SK-N-SH (cell line): ENCODE measurements around the gene UPP2. TPM values are rescaled to one million over a fixed set of nuclear protein-coding genes. Genes with fewer than 3 reads are reported as not detected.

Experiments
- CTCF ChIA-PET: fragments of 300-600, 350-600 bp; formaldehyde crosslinking; extraction: SDS; loops from one replicate; lab custom pipeline; 2021; lab: Yijun Ruan, JAX
- POLR2A ChIA-PET: fragments of 350-600 bp; sonication (Branson Sonifier 250); formaldehyde crosslinking; extraction: SDS; loops from one replicate; lab custom pipeline; 2020; ENCODE audit warnings: antibody characterized with exemption, inconsistent platforms; lab: Yijun Ruan, JAX
- DNase-seq: peaks from one replicate; pipeline ENCODE4 v3.0.0; 2012
- H2AFZ ChIP-seq: fragments of 200-600 bp; sonication (generic); 2 replicates; pipeline ENCODE4 v1.8.1; 2016; ENCODE audit warnings: antibody characterized with exemption, mild to moderate bottlenecking, low read depth
- H3F3A ChIP-seq: fragments of 200-600 bp; sonication (generic); replicated peaks from 2 replicates; pipeline ENCODE3; 2016; ENCODE audit warnings: antibody characterized with exemption, mild to moderate bottlenecking; ENCODE audit not compliant: insufficient read depth
- H3K27ac ChIP-seq, 2 experiments: fragments of 200-500 bp in 1 of 2; fragments of 200-600 bp in 1 of 2; sonication (Bioruptor generic) in 1 of 2; sonication (generic), shearing (Covaris generic) in 1 of 2; 2 replicates each; pipeline versions ENCODE4 v1.5.1 to v1.6.1; 2014 to 2016; ENCODE audit warnings: low read depth in 2 of 2, inconsistent platforms in 1 of 2, low read length in 1 of 2, mild to moderate bottlenecking in 1 of 2, mixed read lengths in 1 of 2
- H3K27me3 ChIP-seq: fragments of 200-600 bp; sonication (generic), shearing (Covaris generic); 2 replicates; pipeline ENCODE4 v1.6.1; 2016; ENCODE audit warnings: mixed run types; ENCODE audit not compliant: insufficient read depth
- H3K36me3 ChIP-seq, 2 experiments: fragments of 200-500 bp in 1 of 2; fragments of 200-600 bp in 1 of 2; sonication (Bioruptor generic) in 1 of 2; sonication (generic) in 1 of 2; replicated peaks in 1 of 2; 2 replicates each; pipeline versions ENCODE3 to v1.5.1; 2014 to 2016; ENCODE audit warnings: low read length in 1 of 2, mild to moderate bottlenecking in 1 of 2; ENCODE audit not compliant: insufficient read depth in 2 of 2, control insufficient read depth in 1 of 2
- H3K4me1 ChIP-seq, 2 experiments: fragments of 200-500 bp in 1 of 2; fragments of 200-600 bp in 1 of 2; sonication (Bioruptor generic) in 1 of 2; sonication (generic), shearing (Covaris generic) in 1 of 2; 2 replicates each; pipeline versions ENCODE4 v1.5.1 to v1.6.1; 2014 to 2016; ENCODE audit warnings: low read depth in 1 of 2, low read length in 1 of 2, mixed run types in 1 of 2; ENCODE audit not compliant: insufficient read depth in 2 of 2, control insufficient read depth in 1 of 2
- H3K4me2 ChIP-seq: fragments of 200-600 bp; sonication (generic), shearing (Covaris generic); 2 replicates; pipeline ENCODE4 v1.6.1; 2017; ENCODE audit warnings: mixed run types
- H3K4me3 ChIP-seq, 2 experiments: fragments of 200-500 bp in 1 of 2; fragments of 200-600 bp in 1 of 2; sonication (Bioruptor generic) in 1 of 2; sonication (generic), shearing (Covaris generic) in 1 of 2; 2 replicates each; pipeline versions ENCODE4 v1.5.1 to v1.8.1; 2014 to 2016; ENCODE audit warnings: low read depth in 2 of 2, inconsistent platforms in 1 of 2, low read length in 1 of 2, mild to moderate bottlenecking in 1 of 2, mixed read lengths in 1 of 2, moderate library complexity in 1 of 2
- H3K79me2 ChIP-seq: fragments of 200-600 bp; sonication (generic); 2 replicates; pipeline ENCODE4 v1.8.1; 2017; ENCODE audit warnings: mild to moderate bottlenecking; ENCODE audit not compliant: insufficient read depth
- H3K9ac ChIP-seq: fragments of 200-600 bp; sonication (generic); 2 replicates; pipeline ENCODE4 v1.6.1; 2017; ENCODE audit warnings: mixed run types
- H3K9me2 ChIP-seq: fragments of 200-600 bp; sonication (generic); 2 replicates; pipeline ENCODE4 v1.6.1; 2017; ENCODE audit warnings: mixed run types
- H3K9me3 ChIP-seq: fragments of 200-600 bp; sonication (generic); 2 replicates; pipeline ENCODE4 v1.6.1; 2017; ENCODE audit warnings: mixed run types, mild to moderate bottlenecking, moderate library complexity
- H4K20me1 ChIP-seq: fragments of 200-600 bp; sonication (generic); 2 replicates; pipeline ENCODE4 v1.6.1; 2017; ENCODE audit warnings: mild to moderate bottlenecking, mixed run types; ENCODE audit not compliant: insufficient read depth
- EP300 ChIP-seq, 2 experiments: IDR thresholded peaks; 2 replicates each; pipeline versions ENCODE4 v1.4.0 to v1.6.1; 2012; ENCODE audit warnings: borderline replicate concordance in 1 of 2, low read depth in 1 of 2, low read length in 1 of 2
- FOXJ3 ChIP-seq: sonication (generic); formaldehyde crosslinking; IDR thresholded peaks from 2 replicates; pipeline ENCODE4 v1.5.1; 2020; ENCODE audit warnings: mild to moderate bottlenecking, missing genetic modification reagents
- FOXM1 ChIP-seq: IDR thresholded peaks from 2 replicates; pipeline ENCODE4 v1.4.0; 2012; ENCODE audit warnings: low read depth, mild to moderate bottlenecking
- GATA2 ChIP-seq: sonication (generic); formaldehyde crosslinking; IDR thresholded peaks from 2 replicates; pipeline ENCODE4 v1.5.0; 2020; ENCODE audit warnings: mild to moderate bottlenecking, missing genetic modification reagents
- NFIC ChIP-seq: IDR thresholded peaks from 2 replicates; pipeline ENCODE4 v1.4.0; 2012; ENCODE audit warnings: borderline replicate concordance
- NRF1 ChIP-seq: IDR thresholded peaks from 2 replicates; pipeline ENCODE4 v1.6.1; 2012; ENCODE audit warnings: low read depth, mild to moderate bottlenecking, low read length
- POLR2AphosphoS5 ChIP-seq: IDR thresholded peaks from 2 replicates; pipeline ENCODE4 v1.6.1; 2012; ENCODE audit warnings: low read depth, low read length
- RXRA ChIP-seq: IDR thresholded peaks from 2 replicates; pipeline ENCODE4 v1.4.0; 2012; ENCODE audit warnings: low read depth, mild to moderate bottlenecking, borderline replicate concordance
- SIN3A ChIP-seq: IDR thresholded peaks from 2 replicates; pipeline ENCODE4 v1.6.1; 2012; ENCODE audit warnings: low read depth, mild to moderate bottlenecking, low read length, moderate library complexity, borderline replicate concordance
- TCF12 ChIP-seq: IDR thresholded peaks from 2 replicates; pipeline ENCODE4 v1.4.0; 2012
- TEAD4 ChIP-seq: IDR thresholded peaks from 2 replicates; pipeline ENCODE4 v1.4.0; 2012; ENCODE audit warnings: mild to moderate bottlenecking, borderline replicate concordance; ENCODE audit not compliant: insufficient read depth
- WGBS: methylation state at CpG from one replicate; pipeline ENCODE4 v1.1.6; 2017; ENCODE audit warnings: low lambda C conversion rate; 5-methylcytosine and 5-hydroxymethylcytosine counted together
- polyA plus RNA-seq, 3 experiments: library from polyadenylated mRNA; depleted of rRNA; stranded (reverse); fragments of >200 nt; gene quantifications; 2 replicates each; pipeline ENCODE4 v1.2.3, GENCODE V29; 2012
- TF ChIP-seq, protein P1 (sequence below): IDR thresholded peaks from 2 replicates; pipeline ENCODE4 v1.6.1; 2012; ENCODE audit warnings: mild to moderate bottlenecking, low read depth, low read length, moderate library complexity
- TF ChIP-seq, protein P2 (sequence below): fragments of 150-350 bp; IDR thresholded peaks from 2 replicates; pipeline ENCODE4 v1.6.1; 2016; ENCODE audit warnings: mild to moderate bottlenecking, low read depth, low read length

Gene UPP2
- polyA plus RNA-seq, 1 of the 3 experiments (the other 2 are of a cell fraction) = not detected

DNA sequence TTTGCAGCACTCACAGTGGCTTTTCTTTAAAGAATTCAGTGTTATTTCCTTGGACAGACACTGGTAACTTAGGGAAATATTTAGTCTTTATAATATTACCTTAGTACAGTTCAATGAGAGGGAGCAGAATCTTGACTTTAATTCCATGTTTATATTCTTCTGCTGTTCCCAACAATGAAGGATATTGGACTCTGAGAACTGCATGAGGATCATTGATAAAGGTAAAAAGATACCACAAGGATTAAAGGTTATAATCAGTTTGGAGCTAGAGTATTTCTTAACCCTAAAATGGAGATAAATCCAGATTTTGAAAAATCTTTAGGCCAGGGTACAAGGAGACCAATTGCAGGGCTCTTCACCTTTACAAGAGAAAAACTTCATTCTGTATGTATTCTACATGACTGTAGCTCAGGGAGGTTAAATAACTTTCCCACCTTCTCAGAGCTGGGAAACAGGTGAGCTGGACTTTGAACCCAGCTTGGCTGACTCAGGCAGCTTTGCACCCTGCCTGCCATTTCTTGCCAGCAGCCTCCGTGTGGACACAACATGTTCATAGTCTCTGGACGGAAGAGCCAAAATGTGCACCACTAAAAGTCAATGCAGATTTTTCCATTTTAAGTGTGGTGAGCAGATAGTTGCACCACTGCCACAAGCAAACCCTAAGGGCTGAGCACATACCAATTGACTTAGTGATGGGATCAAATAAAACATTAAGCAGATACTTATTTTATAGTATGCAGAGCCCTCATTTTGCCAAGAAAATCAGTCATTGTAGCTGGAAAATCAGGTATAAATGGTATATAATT, 26.7 kb downstream of the UPP2 start:
- TF ChIP-seq POLR2AphosphoS5 (no peak), EP300 (IDR thresholded peaks at IDR 0.05; ENCODE audit: borderline replicate concordance in 1 of 2, low read depth in 1 of 2, low read length in 1 of 2) (no peak), NRF1 (no peak), NFIC (no peak), SIN3A (no peak), RXRA (no peak), TEAD4 (no peak), GATA2 (CRISPR knock-in tag) (no peak), TCF12 (no peak), FOXM1 (no peak), FOXJ3 (CRISPR knock-in tag) (no peak)
- TF ChIP-seq, protein P1, sequence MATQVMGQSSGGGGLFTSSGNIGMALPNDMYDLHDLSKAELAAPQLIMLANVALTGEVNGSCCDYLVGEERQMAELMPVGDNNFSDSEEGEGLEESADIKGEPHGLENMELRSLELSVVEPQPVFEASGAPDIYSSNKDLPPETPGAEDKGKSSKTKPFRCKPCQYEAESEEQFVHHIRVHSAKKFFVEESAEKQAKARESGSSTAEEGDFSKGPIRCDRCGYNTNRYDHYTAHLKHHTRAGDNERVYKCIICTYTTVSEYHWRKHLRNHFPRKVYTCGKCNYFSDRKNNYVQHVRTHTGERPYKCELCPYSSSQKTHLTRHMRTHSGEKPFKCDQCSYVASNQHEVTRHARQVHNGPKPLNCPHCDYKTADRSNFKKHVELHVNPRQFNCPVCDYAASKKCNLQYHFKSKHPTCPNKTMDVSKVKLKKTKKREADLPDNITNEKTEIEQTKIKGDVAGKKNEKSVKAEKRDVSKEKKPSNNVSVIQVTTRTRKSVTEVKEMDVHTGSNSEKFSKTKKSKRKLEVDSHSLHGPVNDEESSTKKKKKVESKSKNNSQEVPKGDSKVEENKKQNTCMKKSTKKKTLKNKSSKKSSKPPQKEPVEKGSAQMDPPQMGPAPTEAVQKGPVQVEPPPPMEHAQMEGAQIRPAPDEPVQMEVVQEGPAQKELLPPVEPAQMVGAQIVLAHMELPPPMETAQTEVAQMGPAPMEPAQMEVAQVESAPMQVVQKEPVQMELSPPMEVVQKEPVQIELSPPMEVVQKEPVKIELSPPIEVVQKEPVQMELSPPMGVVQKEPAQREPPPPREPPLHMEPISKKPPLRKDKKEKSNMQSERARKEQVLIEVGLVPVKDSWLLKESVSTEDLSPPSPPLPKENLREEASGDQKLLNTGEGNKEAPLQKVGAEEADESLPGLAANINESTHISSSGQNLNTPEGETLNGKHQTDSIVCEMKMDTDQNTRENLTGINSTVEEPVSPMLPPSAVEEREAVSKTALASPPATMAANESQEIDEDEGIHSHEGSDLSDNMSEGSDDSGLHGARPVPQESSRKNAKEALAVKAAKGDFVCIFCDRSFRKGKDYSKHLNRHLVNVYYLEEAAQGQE = no peak
- TF ChIP-seq, protein P2, sequence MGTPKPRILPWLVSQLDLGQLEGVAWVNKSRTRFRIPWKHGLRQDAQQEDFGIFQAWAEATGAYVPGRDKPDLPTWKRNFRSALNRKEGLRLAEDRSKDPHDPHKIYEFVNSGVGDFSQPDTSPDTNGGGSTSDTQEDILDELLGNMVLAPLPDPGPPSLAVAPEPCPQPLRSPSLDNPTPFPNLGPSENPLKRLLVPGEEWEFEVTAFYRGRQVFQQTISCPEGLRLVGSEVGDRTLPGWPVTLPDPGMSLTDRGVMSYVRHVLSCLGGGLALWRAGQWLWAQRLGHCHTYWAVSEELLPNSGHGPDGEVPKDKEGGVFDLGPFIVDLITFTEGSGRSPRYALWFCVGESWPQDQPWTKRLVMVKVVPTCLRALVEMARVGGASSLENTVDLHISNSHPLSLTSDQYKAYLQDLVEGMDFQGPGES = no peak
- H3K27ac ChIP-seq = no peak overlapping the region
- ChIA-PET CTCF (interaction anchor here (1.7 kb wide), 1 partner anchor 13 kb away, joined by 4 read pairs; no protein-coding TSS in a partner anchor), POLR2A (no interaction called here)
- H3K9me3 ChIP-seq = no peaks in the 10 kb centered on the region
- no peak overlapping the region for H3K4me3 ChIP-seq
- H3K4me2 ChIP-seq = no peak overlapping the region
- no peak overlapping the region for H2AFZ ChIP-seq
- no peaks in the 10 kb centered on the region for H3F3A ChIP-seq
- H3K79me2 ChIP-seq = no peaks in the 10 kb centered on the region
- no peak for DNase-seq
- H3K9me2 ChIP-seq = no peaks in the 10 kb centered on the region
- no peak overlapping the region for H3K9ac ChIP-seq
- H3K27me3 ChIP-seq = no peaks in the 10 kb centered on the region
- H3K4me1 ChIP-seq = no peaks in the 10 kb centered on the region
- no peaks in the 10 kb centered on the region for H3K36me3 ChIP-seq
- no peaks in the 10 kb centered on the region for H4K20me1 ChIP-seq
- WGBS = 39% methylated on average over 2 of the region's 2 CpGs
